Fibroblast of lung (primary cell): Measurements from ENCODE around the gene TMPRSS11A. TPM values are rescaled to one million over a fixed set of nuclear protein-coding genes. Genes with fewer than 3 reads are reported as not detected.

Experiments used
- DNase-seq, 2 donors: peaks; one replicate each; pipeline versions ENCODE4 v3.0.0 to v3.0.0-alpha.2; 2010; ENCODE audit warnings: low read depth in 2 of 2
- H2AFZ ChIP-seq: 2 replicates; pipeline ENCODE4 v1.5.1; 2012; ENCODE audit warnings: low read length, control low read depth, inconsistent platforms
- H3K27ac ChIP-seq: 2 replicates; pipeline ENCODE4 v1.5.1; 2011; ENCODE audit warnings: low read length, control low read depth; ENCODE audit not compliant: insufficient read depth
- H3K27me3 ChIP-seq: 2 replicates; pipeline ENCODE4 v1.5.1; 2011; ENCODE audit warnings: mild to moderate bottlenecking, low read length; ENCODE audit not compliant: control insufficient read depth, insufficient read depth
- H3K36me3 ChIP-seq: 2 replicates; pipeline ENCODE4 v1.5.1; 2011; ENCODE audit warnings: low read length; ENCODE audit not compliant: control insufficient read depth, insufficient read depth
- H3K4me1 ChIP-seq: 2 replicates; pipeline ENCODE4 v1.5.1; 2011; ENCODE audit warnings: low read length; ENCODE audit not compliant: control insufficient read depth, insufficient read depth; ENCODE audit errors: extremely low read depth
- H3K4me2 ChIP-seq: 2 replicates; pipeline ENCODE4 v1.5.1; 2011; ENCODE audit warnings: low read length, control low read depth; ENCODE audit not compliant: insufficient read depth; ENCODE audit errors: extremely low read depth
- H3K4me3 ChIP-seq, 4 experiments: fragments of 200-600 bp in 1 of 4; sonication (generic) in 1 of 4; replicated peaks in 1 of 4; 2 replicates each; pipeline ENCODE4 v1.5.1; 2011 to 2016; ENCODE audit warnings: low read length in 4 of 4, low read depth in 3 of 4, mild to moderate bottlenecking in 3 of 4, control low read depth in 2 of 4, inconsistent platforms in 1 of 4, mixed read lengths in 1 of 4; ENCODE audit not compliant: insufficient read depth in 1 of 4; ENCODE audit errors: control extremely low read depth in 1 of 4
- H3K79me2 ChIP-seq: 2 replicates; pipeline ENCODE4 v1.5.1; 2012; ENCODE audit warnings: mild to moderate bottlenecking, low read length, inconsistent platforms; ENCODE audit not compliant: control insufficient read depth, insufficient read depth
- H3K9ac ChIP-seq: 2 replicates; pipeline ENCODE4 v1.5.1; 2011; ENCODE audit warnings: mild to moderate bottlenecking, low read length, control low read depth; ENCODE audit not compliant: insufficient read depth
- H3K9me3 ChIP-seq: 2 replicates; pipeline ENCODE4 v1.5.1; 2012; ENCODE audit warnings: low read depth, low read length; ENCODE audit not compliant: control insufficient read depth, insufficient read depth
- H4K20me1 ChIP-seq: 2 replicates; pipeline ENCODE4 v1.5.1; 2011; ENCODE audit warnings: low read length; ENCODE audit not compliant: control insufficient read depth, insufficient read depth; ENCODE audit errors: extremely low read depth
- CTCF ChIP-seq, 2 donors: IDR thresholded peaks in 1 of 2; conservative IDR thresholded peaks in 1 of 2; 1 replicate in 1 of 2; 2 replicates in 1 of 2; pipeline ENCODE4 v1.5.1; 2011 to 2012; ENCODE audit warnings: low read length in 2 of 2, control low read depth in 1 of 2, inconsistent platforms in 1 of 2, low read depth in 1 of 2, mild to moderate bottlenecking in 1 of 2
- EZH2 ChIP-seq: IDR thresholded peaks from 2 replicates; pipeline ENCODE4 v1.5.1; 2012; ENCODE audit warnings: low read length, control low read depth, mild to moderate bottlenecking; ENCODE audit errors: missing control alignments
- polyA plus RNA-seq, 2 donors: library from polyadenylated mRNA; depleted of rRNA in 1 of 2; stranded (reverse) in 1 of 2; unstranded in 1 of 2; fragments of >200 nt; gene quantifications; 2 replicates each; pipeline ENCODE4 v1.2.1, GENCODE V29; 2011 to 2012; ENCODE audit warnings: missing spikeins in 1 of 2
- total RNA-seq: library from RNA; depleted of rRNA; stranded (reverse); fragments of >200 nt; gene quantifications from 2 replicates; pipeline ENCODE4 v1.2.1, GENCODE V29; 2014

Gene TMPRSS11A
- total and polyA plus RNA-seq, 2 donors (not counting 1 experiment from before 2014, with no cell fraction given), result not detected

GRCh38 chr4:67941074-67941473 lies 22.2 kb downstream of the TMPRSS11A start:
- Histone ChIP-seq H3K4me1 (no peaks in the 10 kb centered on the region), H3K4me2 (no peak overlapping the region), H3K9ac (no peak overlapping the region), H3K27ac (no peak overlapping the region), H3K36me3 (no peaks in the 10 kb centered on the region), H3K4me3 (no peak overlapping the region), H2AFZ (no peak overlapping the region), H3K79me2 (no peaks in the 10 kb centered on the region), H4K20me1 (no peaks in the 10 kb centered on the region), H3K9me3 (no peaks in the 10 kb centered on the region), H3K27me3 (no peaks in the 10 kb centered on the region)
- no peak for TF ChIP-seq EZH2
- DNase-seq, result no peak

GRCh38 chr4:67940506-67940905 lies 22.8 kb downstream of the TMPRSS11A start:
- Histone ChIP-seq H3K4me1 (no peaks in the 10 kb centered on the region), H3K4me3 (no peak overlapping the region), H3K27me3 (no peaks in the 10 kb centered on the region), H3K27ac (no peak overlapping the region), H3K79me2 (no peaks in the 10 kb centered on the region), H3K4me2 (no peak overlapping the region), H3K9ac (no peak overlapping the region), H2AFZ (no peak overlapping the region), H4K20me1 (no peaks in the 10 kb centered on the region), H3K36me3 (no peaks in the 10 kb centered on the region), H3K9me3 (no peaks in the 10 kb centered on the region)
- DNase-seq, result no peak
- TF ChIP-seq CTCF (conservative IDR thresholded peaks at IDR 0.05 in 1 of 2, IDR thresholded peaks at IDR 0.05 in 1 of 2; ENCODE audit: low read depth in 1 of 2, low read length in 2 of 2), result no peak
- TF ChIP-seq EZH2, result no peak

- TF ChIP-seq CTCF (conservative IDR thresholded peaks at IDR 0.05 in 1 of 2, IDR thresholded peaks at IDR 0.05 in 1 of 2; ENCODE audit: low read depth in 1 of 2, low read length in 2 of 2) (no peak), EZH2 (no peak)
Observed at GRCh38 chr4:67939195-67939594, 24.1 kb downstream of the TMPRSS11A start.

More at GRCh38 chr4:67939195-67939594, 24.1 kb downstream of the TMPRSS11A start:
- H3K27ac ChIP-seq, result no peak overlapping the region
- no peaks in the 10 kb centered on the region for H3K27me3 ChIP-seq
- H2AFZ ChIP-seq, result no peak overlapping the region
- H3K4me2 ChIP-seq, result no peak overlapping the region
- H3K79me2 ChIP-seq, result no peaks in the 10 kb centered on the region
- H4K20me1 ChIP-seq, result no peaks in the 10 kb centered on the region
- H3K4me3 ChIP-seq, result no peak overlapping the region
- no peak overlapping the region for H3K9ac ChIP-seq
- no peaks in the 10 kb centered on the region for H3K4me1 ChIP-seq
- H3K36me3 ChIP-seq, result no peaks in the 10 kb centered on the region
- no peak for DNase-seq
- H3K9me3 ChIP-seq, result no peaks in the 10 kb centered on the region
